Neural cell (in vitro differentiated cells): ENCODE data around the gene CLIP3. TPM values are rescaled to one million over a fixed set of nuclear protein-coding genes. Genes with fewer than 3 reads are reported as not detected.
A peak's percentile ranks its signal among the peaks of the same experiment; 100 is the strongest.

Source experiments
- H2AFZ ChIP-seq: fragments of 200-600, 300-800 bp; sonication (generic), shearing (Covaris generic); 2 replicates; pipeline ENCODE4 v1.6.0; 2014; ENCODE audit warnings: low read depth, mild to moderate bottlenecking, antibody characterized with exemption, low read length, moderate library complexity
- H3F3A ChIP-seq: fragments of 200-600 bp; shearing (Covaris generic); 2 replicates; pipeline ENCODE4 v1.6.1; 2016; ENCODE audit warnings: mild to moderate bottlenecking, moderate library complexity, mixed read lengths, antibody characterized with exemption, low read length; ENCODE audit not compliant: insufficient read depth, poor library complexity, severe bottlenecking
- H3K27ac ChIP-seq: fragments of 200-600, 300-800 bp; sonication (generic), shearing (Covaris generic); 2 replicates; pipeline ENCODE4 v1.5.1; 2014; ENCODE audit warnings: mild to moderate bottlenecking, low read length, moderate library complexity
- H3K27me3 ChIP-seq: fragments of 300-800, 200-600 bp; sonication (generic), shearing (Covaris generic); 2 replicates; pipeline ENCODE4 v1.6.0; 2014; ENCODE audit warnings: mild to moderate bottlenecking, low read depth, low read length, moderate library complexity; ENCODE audit not compliant: insufficient read depth
- H3K36me3 ChIP-seq: fragments of 300-800, 200-600 bp; sonication (generic), shearing (Covaris generic); 2 replicates; pipeline ENCODE4 v1.5.1; 2014; ENCODE audit warnings: mild to moderate bottlenecking, antibody characterized with exemption, low read length, moderate library complexity; ENCODE audit not compliant: insufficient read depth
- H3K4me2 ChIP-seq: fragments of 300-800, 200-600 bp; sonication (generic), shearing (Covaris generic); 2 replicates; pipeline ENCODE4 v1.6.0; 2014; ENCODE audit warnings: mild to moderate bottlenecking, low read length
- H3K4me3 ChIP-seq: fragments of 300-800, 200-600 bp; sonication (generic), shearing (Covaris generic); 2 replicates; pipeline ENCODE4 v1.5.1; 2014; ENCODE audit warnings: mild to moderate bottlenecking, low read length, moderate library complexity
- H3K79me2 ChIP-seq: fragments of 200-600 bp; shearing (Covaris generic); replicated peaks from 2 replicates; pipeline ENCODE4 v1.6.0; 2014; ENCODE audit warnings: mild to moderate bottlenecking, low read length, moderate library complexity; ENCODE audit not compliant: insufficient read depth
- H3K9ac ChIP-seq: fragments of 300-800, 200-600 bp; sonication (generic), shearing (Covaris generic); 2 replicates; pipeline ENCODE4 v1.6.1; 2016; ENCODE audit warnings: mild to moderate bottlenecking, low read length, mixed read lengths
- H3K9me2 ChIP-seq: fragments of 200-600 bp; shearing (Covaris generic); 2 replicates; pipeline ENCODE4 v1.6.1; 2016; ENCODE audit warnings: mild to moderate bottlenecking, low read length, mixed read lengths; ENCODE audit not compliant: insufficient read depth
- H3K9me3 ChIP-seq: fragments of 200-600, 300-800 bp; sonication (generic), shearing (Covaris generic); 2 replicates; pipeline ENCODE4 v1.6.1; 2016; ENCODE audit warnings: mild to moderate bottlenecking, mixed run types, low read length, moderate library complexity, mixed read lengths
- H4K20me1 ChIP-seq: fragments of 200-600 bp; shearing (Covaris generic); 2 replicates; pipeline ENCODE4 v1.6.1; 2016; ENCODE audit warnings: mild to moderate bottlenecking, mixed run types; ENCODE audit not compliant: insufficient read depth
- CTCF ChIP-seq: fragments of 450-650 bp; IDR thresholded peaks from 2 replicates; pipeline ENCODE4 v1.5.1; 2014; ENCODE audit warnings: antibody characterized with exemption, mild to moderate bottlenecking, moderate library complexity; ENCODE audit not compliant: poor library complexity, severe bottlenecking
- EP300 ChIP-seq: fragments of 450-650 bp; conservative IDR thresholded peaks from 2 replicates; pipeline ENCODE4 v1.6.1; 2014; ENCODE audit warnings: antibody characterized with exemption, mild to moderate bottlenecking, moderate library complexity; ENCODE audit not compliant: poor library complexity, severe bottlenecking
- EZH2 ChIP-seq: fragments of 200-600, 300-800 bp; shearing (Covaris generic), sonication (generic); IDR thresholded peaks from 2 replicates; pipeline ENCODE4 v1.6.1; 2014; ENCODE audit warnings: antibody characterized with exemption, low read length, borderline replicate concordance, mild to moderate bottlenecking; ENCODE audit not compliant: insufficient read depth, poor library complexity, severe bottlenecking
- MXI1 ChIP-seq: fragments of 450-650 bp; conservative IDR thresholded peaks from 2 replicates; pipeline ENCODE4 v1.6.1; 2014; ENCODE audit warnings: antibody characterized with exemption, mild to moderate bottlenecking; ENCODE audit not compliant: poor library complexity, severe bottlenecking
- POLR2AphosphoS5 ChIP-seq: IDR thresholded peaks from 2 replicates; pipeline ENCODE4 v1.6.1; 2012
- RAD21 ChIP-seq: fragments of 450-650 bp; conservative IDR thresholded peaks from 2 replicates; pipeline ENCODE4 v1.6.1; 2014; ENCODE audit warnings: antibody characterized with exemption, mild to moderate bottlenecking, moderate library complexity
- REST ChIP-seq: IDR thresholded peaks from 2 replicates; pipeline ENCODE4 v1.6.1; 2012; ENCODE audit warnings: borderline replicate concordance
- SMC3 ChIP-seq: fragments of 450-650 bp; conservative IDR thresholded peaks from 2 replicates; pipeline ENCODE4 v1.6.1; 2014; ENCODE audit warnings: antibody characterized with exemption, mild to moderate bottlenecking, moderate library complexity; ENCODE audit not compliant: poor library complexity
- TAF1 ChIP-seq: IDR thresholded peaks from 2 replicates; pipeline ENCODE4 v1.6.1; 2012; ENCODE audit warnings: low read depth
- polyA minus RNA-seq: library from RNA; depleted of rRNA, polyadenylated mRNA; stranded (reverse); fragments of >200 nt; gene quantifications from 2 replicates; pipeline ENCODE4 v1.2.3, GENCODE V29; 2014
- polyA plus RNA-seq: library from polyadenylated mRNA; depleted of rRNA; stranded (reverse); fragments of >200 nt; gene quantifications from 2 replicates; pipeline ENCODE4 v1.2.3, GENCODE V29; 2014

The CLIP3 gene
- polyA plus RNA-seq: 5.6 and 7.8 TPM in 2 replicates
- polyA minus RNA-seq: 26.1 and 40.7 TPM in 2 replicates

GRCh38 chr19:36032251-36033104 lies at the start of gene CLIP3:
TSS of gene CLIP3 (minus strand) at chr19:36032873. CDS start at chr19:36032357, 516 bp downstream.
- H3K27ac ChIP-seq: peak within 1 kb of the TSS; percentile 84
- TF ChIP-seq SMC3 (peak; percentile 27), EZH2 (no peak), REST (peak; percentile 69), EP300 (peak; percentile 24), RAD21 (peak; percentile 20), POLR2AphosphoS5 (peak; percentile 93), MXI1 (no peak), TAF1 (peak; percentile 55), CTCF (peak; percentile 24)

GRCh38 chr19:36081894-36082293 lies 49.2 kb upstream of the CLIP3 start:
- H3K9me2 ChIP-seq: no peaks in the 10 kb centered on the region
- TF ChIP-seq RAD21 (no peak), REST (no peak), TAF1 (no peak), EZH2 (no peak)
- H4K20me1 ChIP-seq: no peaks in the 10 kb centered on the region
- H3K9me3 ChIP-seq: no peaks in the 10 kb centered on the region
- no peak overlapping the region for H2AFZ ChIP-seq
- no peaks in the 10 kb centered on the region for H3K79me2 ChIP-seq
- H3K27me3 ChIP-seq: no peaks in the 10 kb centered on the region
- H3K4me3 ChIP-seq: no peak overlapping the region
- no peak overlapping the region for H3K9ac ChIP-seq
- no peak overlapping the region for H3K4me2 ChIP-seq
- H3K36me3 ChIP-seq: no peaks in the 10 kb centered on the region
- no peak overlapping the region for H3K27ac ChIP-seq
- no peaks in the 10 kb centered on the region for H3F3A ChIP-seq

More at GRCh38 chr19:36032251-36033104, at the start of gene CLIP3:
- peak within 1 kb of the TSS; percentile 88 for H3K4me2 ChIP-seq
- H3K36me3 ChIP-seq: no peaks in the 10 kb centered on the region
- peaks cover 25% of the 10 kb centered on the region for H3K79me2 ChIP-seq
- H3K9me3 ChIP-seq: no peaks in the 10 kb centered on the region
- H3K27me3 ChIP-seq: no peaks in the 10 kb centered on the region
- H3K9ac ChIP-seq: peak within 1 kb of the TSS; percentile 96
- no peaks in the 10 kb centered on the region for H3K9me2 ChIP-seq
- peak within 1 kb of the TSS; percentile 83 for H2AFZ ChIP-seq
- no peaks in the 10 kb centered on the region for H4K20me1 ChIP-seq
- H3K4me3 ChIP-seq: peak within 1 kb of the TSS; percentile 96
- H3F3A ChIP-seq: no peaks in the 10 kb centered on the region
